AML-193 (cell line): Measurements from ENCODE around the gene CCDC175.

ENCODE experiments used
- DNase-seq, 2 experiments: peaks; one replicate each; lab custom pipeline; 2025; lab: John Stamatoyannopoulos, UW

The CCDC175 gene

DNA sequence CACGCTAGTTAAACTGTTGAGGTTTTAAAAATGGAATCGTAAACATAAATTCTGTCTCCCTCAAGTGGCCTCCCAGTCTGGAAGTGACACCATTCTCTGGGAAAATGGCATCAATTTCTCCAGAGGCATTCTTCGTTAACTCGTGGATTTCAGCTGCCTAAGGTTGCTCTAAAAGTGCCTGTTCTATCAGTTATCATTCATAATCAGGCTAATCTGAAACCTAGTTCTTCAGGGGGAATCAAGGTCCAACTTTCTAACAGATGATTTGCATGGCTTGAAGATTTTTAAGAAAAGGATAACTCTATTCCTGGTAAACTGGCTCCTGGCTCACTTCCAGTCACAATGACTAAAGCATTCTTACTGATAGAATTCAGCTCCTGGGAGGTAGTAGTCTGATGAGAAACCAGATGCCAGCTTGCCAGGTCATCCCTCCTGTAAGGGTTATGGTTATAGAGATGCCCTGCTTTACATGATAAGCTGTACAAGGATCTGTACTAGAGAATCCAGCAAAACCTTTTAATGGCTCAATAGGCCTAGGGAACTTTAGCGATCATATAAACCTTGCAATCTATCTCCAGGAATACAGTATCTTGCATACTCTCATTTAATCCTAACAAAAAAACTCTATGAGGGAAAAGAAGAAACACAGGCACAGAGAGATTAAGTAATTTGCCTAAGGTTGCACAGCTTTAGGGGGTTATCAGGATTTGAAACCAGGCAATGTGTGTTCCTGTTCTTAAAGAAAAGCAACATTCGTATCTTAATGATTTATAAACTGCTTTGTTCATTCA, 93.9 kb downstream of the CCDC175 start:
- DNase-seq: no peak

DNA sequence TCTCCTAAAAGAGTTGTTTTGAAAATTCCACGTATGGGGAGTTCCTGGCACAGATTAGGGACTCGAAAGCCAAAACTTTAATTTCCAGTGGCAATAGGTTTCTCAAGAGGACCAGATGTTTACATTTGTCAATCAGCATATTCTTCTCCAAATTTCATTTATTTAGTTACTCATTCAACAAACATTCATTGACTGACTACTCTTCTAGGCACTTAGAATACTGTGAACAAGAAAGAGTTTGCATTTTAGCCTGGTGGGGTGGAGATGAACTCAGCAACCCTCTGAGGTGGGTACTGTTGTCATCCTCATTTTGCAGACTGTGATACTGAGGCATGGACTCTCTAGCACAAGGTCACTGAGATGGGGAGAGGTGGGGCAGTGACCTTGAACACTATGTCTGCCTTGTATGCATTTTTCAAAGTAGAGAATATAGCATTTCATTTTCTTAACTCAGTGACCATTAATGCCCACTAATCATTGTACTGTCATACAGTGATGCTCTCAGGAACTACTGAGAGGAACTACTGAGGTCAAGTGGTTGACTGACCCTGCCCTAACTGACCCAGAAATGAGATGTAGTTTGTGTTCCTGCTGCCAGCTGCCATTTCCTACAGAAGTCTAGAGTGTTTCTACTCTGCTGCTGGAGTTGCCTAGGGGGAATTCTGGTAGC, 94.6 kb downstream of the CCDC175 start:
- DNase-seq: peak; percentile 8 to 10

DNA sequence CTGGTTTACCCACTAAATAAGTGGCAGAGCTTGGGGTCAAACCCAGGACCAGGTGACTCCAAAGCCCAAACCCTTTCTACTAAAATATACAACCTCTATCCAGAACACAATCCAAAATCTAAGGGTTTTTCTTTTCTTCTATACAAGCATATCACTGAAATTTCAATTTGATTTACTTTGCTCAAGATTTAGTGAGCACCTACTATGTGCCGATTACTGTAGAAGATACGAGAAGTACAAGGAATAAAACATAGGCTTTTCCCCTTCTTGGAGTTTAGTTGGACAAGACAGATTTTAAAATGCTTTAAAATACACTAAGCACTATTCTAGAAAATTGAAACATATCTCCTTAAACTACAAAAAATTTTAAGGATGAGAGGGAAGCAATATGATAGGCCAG, 95.2 kb downstream of the CCDC175 start:
- DNase-seq: no peak

DNA sequence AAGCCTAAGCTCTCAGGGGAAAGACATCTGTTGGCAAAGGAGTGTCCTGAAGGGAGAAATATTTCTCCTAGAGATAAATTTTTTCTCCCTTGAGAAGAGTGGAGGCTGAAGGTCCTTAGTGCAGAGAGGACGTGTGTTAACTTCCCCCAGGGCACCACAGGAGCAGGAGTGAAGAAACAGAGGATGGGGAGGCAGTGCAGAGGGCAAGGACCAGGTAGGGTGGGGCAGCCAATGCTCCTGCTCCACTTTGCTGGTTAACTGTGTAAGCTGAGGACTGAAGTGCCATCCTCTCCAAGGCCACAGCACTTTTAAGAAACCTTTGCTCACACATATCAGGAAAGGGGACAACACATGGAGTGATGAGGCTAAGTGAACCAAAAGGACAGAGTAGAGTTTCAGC, 96.4 kb downstream of the CCDC175 start:
- DNase-seq: no peak

DNA sequence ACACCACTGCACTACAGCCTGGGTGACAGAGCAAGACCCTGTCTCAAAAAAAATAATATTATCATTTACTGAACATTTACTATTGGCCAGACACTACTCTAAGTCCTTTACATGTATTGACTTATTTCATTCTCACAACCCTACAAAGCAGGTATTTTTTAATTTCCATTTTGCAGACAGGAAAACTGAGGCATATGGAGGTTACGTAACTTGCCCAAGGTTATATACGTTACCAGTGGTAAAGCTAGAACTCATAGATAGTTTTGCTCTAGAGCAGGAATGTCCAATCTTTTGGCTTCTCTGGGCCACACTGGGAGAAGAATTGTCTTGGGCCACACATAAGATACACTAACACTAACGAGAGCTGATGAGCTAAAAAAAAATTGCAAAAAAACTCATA, 98.1 kb downstream of the CCDC175 start:
- no peak for DNase-seq

DNA sequence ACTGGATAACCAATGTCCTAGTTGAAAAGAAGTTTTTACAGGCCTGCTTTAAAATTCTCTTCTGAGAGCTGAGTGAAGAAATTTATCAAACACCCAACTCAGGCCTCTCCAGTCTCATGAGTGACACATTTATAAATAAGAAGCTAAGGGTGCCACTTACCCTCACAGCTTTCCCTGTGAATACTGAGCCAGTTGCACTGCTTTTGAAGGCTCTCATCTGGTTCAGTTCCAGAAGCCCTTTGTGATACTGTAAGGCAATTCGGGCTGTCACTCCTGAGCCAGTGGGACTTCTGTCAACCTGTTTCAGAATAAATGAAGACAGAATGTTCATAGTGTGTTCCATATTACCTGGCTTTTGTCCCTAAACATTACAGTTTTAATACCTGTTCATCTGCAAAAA, 100.9 kb downstream of the CCDC175 start:
- DNase-seq: no peak

DNA sequence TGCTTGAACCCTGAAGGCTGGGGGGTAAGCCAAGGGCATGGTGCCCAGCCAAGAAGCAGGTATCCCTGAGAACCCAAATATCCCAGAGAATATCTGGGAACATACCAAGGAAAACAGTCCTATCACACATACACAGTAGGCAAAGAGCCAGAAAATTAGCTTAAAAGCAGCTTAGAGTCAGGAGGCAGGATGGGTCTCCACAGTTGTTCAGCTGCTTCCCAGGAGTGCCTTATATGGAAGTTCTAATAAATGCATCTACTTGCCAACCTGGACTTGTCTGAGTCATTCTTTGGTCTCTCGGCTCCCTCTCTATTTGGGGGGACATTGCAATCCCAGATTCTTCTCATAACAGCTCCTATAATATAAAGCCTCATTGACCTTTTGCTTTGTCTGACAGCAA, 102.4 kb downstream of the CCDC175 start:
- DNase-seq: no peak

DNA sequence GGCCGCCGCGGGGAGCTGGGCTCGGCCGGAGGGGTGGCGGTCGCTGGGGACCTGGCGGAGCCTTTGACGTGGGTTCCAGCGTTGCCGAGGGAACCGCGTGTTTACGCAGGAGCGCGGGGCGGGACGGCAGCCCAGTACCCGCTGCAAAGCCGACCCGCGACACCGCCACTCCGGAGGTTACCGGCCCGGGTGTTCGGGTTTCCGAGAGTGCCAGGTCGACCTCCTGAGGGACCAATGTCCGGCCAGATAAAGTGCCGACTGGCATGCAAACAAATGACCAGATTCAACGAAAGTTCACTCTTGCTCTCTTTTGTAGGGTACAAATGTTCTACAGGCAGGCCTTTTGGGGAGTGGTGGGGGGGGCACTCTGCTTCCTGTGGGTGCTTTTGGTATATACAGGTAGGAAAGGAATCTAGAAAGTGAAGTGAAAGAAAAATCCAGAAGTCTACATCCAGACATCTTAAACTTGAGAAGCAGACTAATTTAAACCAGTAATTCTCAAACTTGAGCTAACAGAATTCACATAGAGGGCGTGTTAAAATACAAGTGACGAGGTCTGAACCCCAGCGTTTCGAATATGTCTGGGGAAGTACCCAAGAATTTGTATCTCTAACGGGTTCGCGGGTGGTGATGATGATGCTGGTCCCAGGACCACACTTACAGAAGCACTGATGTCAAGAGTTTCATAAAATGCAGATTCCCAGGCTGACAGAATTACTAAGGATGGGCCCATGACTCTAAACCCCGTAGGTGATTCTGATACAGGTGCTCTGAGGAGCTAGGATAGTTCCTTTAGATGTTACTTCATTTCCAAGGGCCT, 111.1 kb downstream of the CCDC175 start, which contains the start of gene GPR135:
GPR135 (minus strand) TSS at position 65 of the 820 bp plus-strand sequence. CDS start 154 bp downstream, outside the sequence.
- DNase-seq: no peak

DNA sequence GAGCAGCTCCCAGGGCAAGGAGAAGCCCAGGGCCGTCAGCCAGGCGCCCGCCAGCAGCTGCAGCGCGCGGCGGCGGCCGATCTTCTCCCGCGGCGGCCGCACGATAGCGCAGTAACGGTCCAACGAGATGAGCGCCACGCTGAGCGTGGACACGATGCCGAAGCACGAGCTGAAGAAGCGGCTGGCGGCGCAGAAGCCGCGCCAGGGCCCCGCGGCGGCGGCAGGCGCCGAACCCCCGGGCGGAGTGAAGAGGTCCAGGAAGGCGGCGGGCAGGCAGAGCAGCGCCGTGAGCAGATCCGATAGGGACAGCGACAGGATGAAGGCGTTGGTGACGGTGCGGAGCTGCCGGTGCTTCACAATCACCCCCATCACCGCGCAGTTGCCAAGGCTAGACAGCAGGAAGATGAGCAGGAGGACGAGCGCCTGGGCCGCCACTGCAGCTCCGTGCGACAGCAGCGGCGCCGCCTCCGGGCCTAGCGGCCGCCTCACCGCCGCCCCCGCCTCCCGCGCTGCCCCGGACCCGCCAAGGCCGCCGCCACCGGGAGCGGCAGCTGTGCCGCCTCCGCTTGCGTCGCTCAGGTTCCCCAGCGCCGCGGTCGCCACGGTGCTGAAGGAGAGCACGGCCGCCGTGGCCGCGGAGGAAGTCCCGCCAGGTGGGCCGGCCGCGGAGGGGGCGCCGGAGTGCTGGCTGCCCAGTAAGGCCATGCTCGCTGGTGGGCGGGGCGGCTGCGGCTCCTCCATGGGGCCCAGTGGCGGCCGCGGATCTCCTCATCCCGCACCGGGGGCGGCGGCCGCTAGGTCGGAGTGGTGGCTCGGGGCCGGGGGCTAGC, 111.9 kb downstream of the CCDC175 start:
- peak in 1 of 2 experiments; percentile 46 for DNase-seq

DNA sequence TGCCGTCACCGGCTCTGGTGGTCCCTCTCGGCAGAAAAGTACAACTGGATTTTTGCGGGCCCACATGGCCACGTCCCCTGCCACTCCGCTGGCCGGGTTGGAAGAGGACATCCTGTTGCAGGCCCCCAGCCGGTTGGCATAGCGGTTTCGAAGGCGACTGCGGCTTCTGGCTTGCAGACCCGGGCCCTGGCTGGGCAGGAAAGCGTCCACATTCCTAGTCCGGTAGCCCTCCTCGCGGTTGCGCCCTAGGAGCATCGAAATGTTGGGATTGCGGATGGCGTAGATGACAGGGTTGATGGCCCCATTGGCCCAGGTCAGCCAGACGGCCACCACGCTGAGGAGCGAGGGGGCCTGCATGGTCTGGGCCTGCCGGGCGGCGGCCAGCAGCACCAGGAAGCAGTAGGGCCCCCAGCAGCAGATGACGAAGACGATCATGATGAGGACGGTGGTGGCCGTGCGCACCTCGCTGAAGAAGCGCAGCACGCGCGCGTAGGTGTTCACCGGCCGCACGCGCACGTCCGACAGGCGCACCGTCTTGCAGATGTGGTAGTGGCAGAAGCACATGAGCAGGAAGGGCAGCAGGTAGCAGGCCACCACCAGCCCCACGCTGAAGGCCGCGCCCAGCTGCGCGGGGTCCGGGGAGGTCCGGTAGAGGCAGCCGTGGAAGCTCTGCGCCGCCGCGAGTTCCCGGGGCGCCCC, 112.7 kb downstream of the CCDC175 start:
- DNase-seq: no peak

DNA sequence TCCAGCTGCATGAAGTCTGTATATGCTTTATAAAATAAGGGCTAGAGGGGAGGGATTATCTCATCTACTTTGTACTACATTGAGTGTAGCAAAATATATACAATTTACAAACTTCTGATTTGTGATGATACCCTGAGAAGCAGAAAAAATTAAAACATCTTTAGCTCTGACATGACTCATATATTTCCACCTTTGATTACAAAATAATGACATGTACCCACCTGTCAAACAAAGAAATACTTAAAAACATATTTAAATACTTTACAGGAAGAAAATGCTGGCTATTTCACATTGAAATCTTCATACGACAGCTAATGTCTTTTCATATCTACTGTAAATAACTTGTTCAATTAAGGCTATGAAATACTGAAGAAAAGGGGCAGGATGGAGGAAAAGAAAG, 114.7 kb downstream of the CCDC175 start:
- no peak for DNase-seq

DNA sequence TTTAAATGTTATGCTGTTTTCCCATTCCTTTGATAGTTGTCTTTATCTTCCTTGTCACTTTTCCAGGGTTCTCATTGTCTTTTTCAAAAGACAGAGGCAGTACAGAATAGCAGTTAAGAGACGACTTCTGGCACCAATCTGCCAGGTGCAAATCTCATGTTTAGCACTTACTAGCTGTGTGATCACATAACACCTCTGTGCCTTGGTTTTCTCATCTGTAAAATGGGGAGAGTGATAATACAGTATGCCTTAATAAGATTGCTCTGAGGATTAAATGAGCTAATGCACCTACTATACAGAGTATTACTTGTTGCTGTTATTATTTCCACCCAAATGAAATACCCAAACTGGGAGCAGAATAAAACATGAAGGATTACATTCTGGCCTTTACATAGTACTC, 116.2 kb downstream of the CCDC175 start:
- no peak for DNase-seq

DNA sequence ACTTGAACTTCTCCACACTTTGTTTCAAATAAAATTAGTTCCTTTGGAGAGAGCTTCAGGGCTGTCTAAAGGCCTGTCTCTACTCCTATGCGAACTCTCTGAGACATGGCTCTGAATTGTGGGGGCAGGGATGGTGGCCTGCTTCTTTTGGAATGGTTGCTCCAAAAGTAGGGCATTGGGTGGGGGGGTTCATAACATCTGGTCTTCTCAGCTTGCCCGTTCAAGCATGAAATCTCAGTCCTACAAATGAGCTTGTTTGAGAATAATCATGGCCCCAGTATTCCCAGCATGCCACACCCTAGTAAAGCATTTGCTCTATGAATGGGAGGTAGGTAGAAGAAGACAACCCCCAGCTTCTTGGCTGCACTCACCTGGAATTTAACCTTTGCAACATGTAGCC, 118.1 kb downstream of the CCDC175 start:
- DNase-seq: no peak

DNA sequence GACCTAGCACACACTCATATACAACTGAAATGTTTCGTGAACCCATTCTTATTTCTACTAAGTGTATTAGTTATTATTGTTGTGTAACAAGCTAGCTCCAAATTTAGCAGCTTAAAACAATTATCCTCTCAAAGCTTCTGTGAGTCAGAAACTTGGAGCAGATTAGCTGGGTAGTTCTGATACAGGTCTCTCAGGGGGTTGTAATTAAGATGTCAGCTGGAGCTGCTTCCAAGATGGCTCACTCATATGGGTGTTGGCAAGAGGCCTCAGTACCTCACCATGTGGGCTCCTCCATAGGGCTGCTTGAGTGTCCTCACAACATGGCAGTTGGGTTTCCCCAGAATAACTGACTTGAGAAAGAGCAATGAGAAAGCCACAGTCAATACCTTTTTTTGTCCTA, 121.2 kb downstream of the CCDC175 start:
- no peak for DNase-seq
